ENCODE results near the gene JDP2. TPM values are rescaled to one million over a fixed set of nuclear protein-coding genes. Genes with fewer than 3 reads are reported as not detected.

Gene JDP2
- total RNA-seq, 1 experiment from 2014 or later = 23.3 TPM

- no peak for TF ChIP-seq ZNF138 (CRISPR knock-in tag; conservative IDR thresholded peaks at IDR 0.05)
- no peak for TF ChIP-seq E2F4 (CRISPR knock-in tag; IDR thresholded peaks at IDR 0.05; ENCODE audit: borderline replicate concordance, low read depth)
- no peak for TF ChIP-seq ATF2 (CRISPR knock-in tag; IDR thresholded peaks at IDR 0.05; ENCODE audit: borderline replicate concordance, low read depth)
- no peak for TF ChIP-seq JUN (CRISPR knock-in tag; IDR thresholded peaks at IDR 0.05)
- no peak for TF ChIP-seq AFF4 (CRISPR knock-in tag; IDR thresholded peaks at IDR 0.05; ENCODE audit: borderline replicate concordance)
- no peak for TF ChIP-seq PREB (CRISPR knock-in tag; IDR thresholded peaks at IDR 0.05; ENCODE audit: borderline replicate concordance)
- no peak for TF ChIP-seq SMAD4 (CRISPR knock-in tag; IDR thresholded peaks at IDR 0.05)
- no peak for TF ChIP-seq KAT7 (CRISPR knock-in tag; IDR thresholded peaks at IDR 0.05; ENCODE audit: borderline replicate concordance)
- no peak for TF ChIP-seq CREB1 (CRISPR knock-in tag; IDR thresholded peaks at IDR 0.05)
- no peak for TF ChIP-seq ZNF232 (CRISPR knock-in tag; IDR thresholded peaks at IDR 0.05)
Measured at GRCh38 chr14:75501080-75501479, 73.3 kb downstream of the JDP2 start (continued).

GRCh38 chr14:75504411-75504810 is 76.6 kb downstream of the JDP2 start:
- H3K4me3 Mint-ChIP-seq = no peak overlapping the region
- no peaks in the 10 kb centered on the region for H3K4me1 Mint-ChIP-seq
- no peak for TF ChIP-seq ZNF121 (CRISPR knock-in tag; IDR thresholded peaks at IDR 0.05)
- no peak for TF ChIP-seq NFYB (CRISPR knock-in tag; conservative IDR thresholded peaks at IDR 0.05; ENCODE audit: low read depth)
- TF ChIP-seq FOXK1 (CRISPR knock-in tag; IDR thresholded peaks at IDR 0.05) = no peak
- TF ChIP-seq RELA (CRISPR knock-in tag; IDR thresholded peaks at IDR 0.05; ENCODE audit: borderline replicate concordance) = no peak
- TF ChIP-seq ZNF532 (CRISPR knock-in tag; IDR thresholded peaks at IDR 0.05; ENCODE audit: borderline replicate concordance) = no peak
- TF ChIP-seq ETV6 (CRISPR knock-in tag; IDR thresholded peaks at IDR 0.05) = no peak
- no peak for TF ChIP-seq ATF1 (CRISPR knock-in tag; IDR thresholded peaks at IDR 0.05)
- TF ChIP-seq ARID4B (CRISPR knock-in tag; IDR thresholded peaks at IDR 0.05; ENCODE audit: borderline replicate concordance) = no peak

More at GRCh38 chr14:75504411-75504810, 76.6 kb downstream of the JDP2 start:
- Mint-ChIP-seq H3K27me3 (ENCODE audit: low read depth) (no peaks in the 10 kb centered on the region), H3K9me3 (peaks cover 15% of the 10 kb centered on the region), H3K27ac (no peak overlapping the region), H3K36me3 (no peaks in the 10 kb centered on the region)
- DNase-seq (ENCODE audit: low spot score) (no peak), ATAC-seq (no peak)
- ChIA-PET POLR2A (no interaction called here), CTCF (no interaction called here)
